Stomach smooth muscle (tissue), 2 donors: ENCODE measurements around the gene CDH23.
"Not testable (repeated sequence)": the region's sequence is repeated elsewhere in the genome, so short reads cannot be mapped to it uniquely, and the experiment has no call there.

ENCODE experiments used
- H3K27ac ChIP-seq: one replicate; pipeline ENCODE4 v1.7.0; 2013; ENCODE audit warnings: mild to moderate bottlenecking, low read length, inconsistent platforms
- H3K27me3 ChIP-seq, 2 donors: one replicate each; pipeline ENCODE4 v1.7.0; 2013; ENCODE audit warnings: low read length in 2 of 2; ENCODE audit not compliant: insufficient read depth in 2 of 2, control insufficient read depth in 1 of 2
- H3K36me3 ChIP-seq, 2 donors: one replicate each; pipeline ENCODE4 v1.7.0; 2013; ENCODE audit warnings: low read length in 2 of 2; ENCODE audit not compliant: control insufficient read depth in 2 of 2, insufficient read depth in 2 of 2
- H3K4me1 ChIP-seq: one replicate; pipeline ENCODE4 v1.7.0; 2013; ENCODE audit warnings: low read length; ENCODE audit not compliant: control insufficient read depth, insufficient read depth
- H3K4me3 ChIP-seq, 2 donors: one replicate each; pipeline ENCODE4 v1.7.0; 2013; ENCODE audit warnings: low read length in 2 of 2
- H3K9ac ChIP-seq, 2 donors: one replicate each; pipeline ENCODE4 v1.7.0; 2013; ENCODE audit warnings: low read length in 2 of 2, mild to moderate bottlenecking in 1 of 2
- H3K9me3 ChIP-seq, 2 donors: one replicate each; pipeline ENCODE4 v1.7.0; 2013; ENCODE audit warnings: low read length in 2 of 2; ENCODE audit not compliant: control insufficient read depth in 2 of 2
- donor health status: healthy.
- donor health status: Pancreatic carcinoma.

CDH23 gene

DNA sequence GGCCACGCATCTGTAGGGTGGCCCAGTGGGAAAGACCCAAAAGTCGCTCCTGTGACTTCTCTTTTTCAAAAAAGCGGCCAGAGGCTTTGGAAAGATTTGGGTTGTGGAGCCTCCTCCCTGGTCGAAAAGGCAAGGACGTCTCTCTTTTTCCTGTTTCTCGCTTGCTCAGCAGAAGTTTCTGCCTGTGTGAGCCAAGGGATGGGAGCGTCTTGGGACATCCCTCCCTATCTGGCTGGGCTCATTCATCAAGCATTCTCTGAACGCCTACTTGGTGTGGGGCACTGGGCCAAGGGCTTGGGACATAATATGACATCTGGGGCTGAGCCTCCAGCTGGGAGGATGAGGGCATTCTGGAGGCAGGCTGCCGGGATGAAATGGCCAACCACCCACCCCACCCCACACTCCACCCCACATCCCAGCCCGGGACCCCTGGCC lies 201.9 kb downstream of the CDH23 start:
- Histone ChIP-seq H3K4me3 (no peak overlapping the region), H3K9me3 (no peaks in the 10 kb centered on the region), H3K27ac (no peak overlapping the region), H3K4me1 (peaks cover 12% of the 10 kb centered on the region), H3K27me3 (no peaks in the 10 kb centered on the region), H3K36me3 (no peaks in the 10 kb centered on the region), H3K9ac (no peak overlapping the region)

DNA sequence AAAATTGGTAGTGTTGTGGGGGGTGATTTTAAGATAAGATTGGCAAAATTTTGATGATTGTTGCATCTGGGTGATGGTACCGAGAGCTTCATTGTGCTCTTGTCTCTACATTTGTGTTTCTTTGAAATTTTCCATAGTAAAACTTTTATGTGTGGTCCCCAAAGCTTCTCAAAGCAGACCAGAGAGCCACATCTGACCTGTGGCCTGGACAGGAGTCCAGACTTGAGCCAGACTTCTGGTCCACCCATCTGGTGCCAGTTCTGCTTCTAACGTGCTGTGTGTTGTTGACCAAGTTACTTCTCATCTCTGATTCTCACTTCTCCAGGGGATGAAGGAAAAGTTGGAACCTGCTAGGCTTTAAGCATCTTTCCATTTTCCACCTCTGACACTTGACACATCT lies 202.8 kb downstream of the CDH23 start:
- no peak overlapping the region for H3K9ac ChIP-seq
- H3K4me3 ChIP-seq, result no peak overlapping the region
- H3K27ac ChIP-seq, result no peak overlapping the region
- no peaks in the 10 kb centered on the region for H3K9me3 ChIP-seq
- peaks cover 12% of the 10 kb centered on the region for H3K4me1 ChIP-seq
- no peaks in the 10 kb centered on the region for H3K36me3 ChIP-seq
- H3K27me3 ChIP-seq, result no peaks in the 10 kb centered on the region

DNA sequence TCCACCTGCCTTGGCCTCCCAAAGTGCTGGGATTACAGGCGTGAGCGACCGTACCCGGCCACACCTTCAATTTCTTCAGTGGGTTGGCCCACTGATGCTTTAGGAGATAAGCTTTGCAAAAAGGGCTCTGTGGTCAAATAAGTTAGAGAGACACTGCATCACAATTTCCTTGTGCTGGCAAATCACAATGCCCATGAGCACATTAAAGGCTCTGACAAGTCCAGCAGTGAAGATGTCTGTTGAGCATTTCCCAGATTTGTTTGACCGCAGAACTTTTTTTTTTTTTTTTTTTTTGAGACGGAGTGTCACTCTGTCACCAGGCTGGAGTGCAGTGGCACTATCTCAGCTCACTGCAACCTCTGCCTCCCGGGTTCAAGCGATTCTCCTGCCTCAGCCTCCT lies 203.5 kb downstream of the CDH23 start:
- not testable (repeated sequence) for H3K27ac ChIP-seq, H3K36me3 ChIP-seq, H3K4me3 ChIP-seq, H3K9ac ChIP-seq, H3K9me3 ChIP-seq, H3K27me3 ChIP-seq
- H3K4me1 ChIP-seq, result peaks cover 12% of the 10 kb centered on the region

DNA sequence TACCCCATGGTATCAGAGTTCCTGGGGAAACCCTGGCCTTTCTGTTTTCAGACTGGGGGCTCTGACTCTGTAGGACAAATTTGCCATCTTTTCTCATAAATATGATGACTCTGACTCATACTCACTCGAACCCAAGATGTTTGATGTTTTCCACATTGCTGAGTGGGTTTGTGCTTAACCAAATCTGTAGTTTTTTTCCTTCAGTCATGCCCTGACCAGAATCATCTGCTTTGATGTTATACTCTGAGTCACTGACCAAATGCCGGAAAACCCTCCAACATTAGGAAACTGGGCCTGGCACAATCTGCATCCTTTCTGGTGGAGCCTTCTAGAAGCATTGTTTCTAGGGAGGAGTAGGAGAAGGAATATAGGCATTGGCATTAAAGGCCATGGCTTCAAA lies 204.1 kb downstream of the CDH23 start:
- H3K27me3 ChIP-seq, result no peaks in the 10 kb centered on the region
- H3K4me3 ChIP-seq, result no peak overlapping the region
- H3K36me3 ChIP-seq, result no peaks in the 10 kb centered on the region
- no peak overlapping the region for H3K27ac ChIP-seq
- H3K4me1 ChIP-seq, result peaks cover 12% of the 10 kb centered on the region
- no peak overlapping the region for H3K9ac ChIP-seq
- H3K9me3 ChIP-seq, result no peaks in the 10 kb centered on the region

DNA sequence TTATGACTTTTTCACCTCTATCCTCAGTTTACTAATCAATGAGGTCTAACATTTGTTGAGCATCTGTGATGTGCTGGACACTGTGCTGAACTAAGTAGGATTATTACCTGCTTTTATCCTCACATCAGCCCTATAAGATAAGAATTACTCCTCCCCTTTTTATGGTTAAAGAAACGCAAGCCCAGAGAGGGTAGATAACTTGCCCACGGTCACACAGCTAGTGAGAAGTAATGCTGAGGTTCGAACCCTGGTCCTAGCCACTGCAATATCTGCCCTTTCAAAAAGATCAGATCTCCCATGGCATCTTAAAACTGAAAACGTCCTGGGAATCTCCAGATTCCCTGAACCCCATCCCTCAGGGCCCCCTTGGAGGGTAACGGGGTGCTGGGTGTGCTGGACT lies 204.6 kb downstream of the CDH23 start:
- no peak overlapping the region for H3K4me3 ChIP-seq
- H3K9ac ChIP-seq, result no peak overlapping the region
- no peaks in the 10 kb centered on the region for H3K36me3 ChIP-seq
- H3K9me3 ChIP-seq, result no peaks in the 10 kb centered on the region
- peaks cover 12% of the 10 kb centered on the region for H3K4me1 ChIP-seq
- H3K27me3 ChIP-seq, result no peaks in the 10 kb centered on the region
- no peak overlapping the region for H3K27ac ChIP-seq

DNA sequence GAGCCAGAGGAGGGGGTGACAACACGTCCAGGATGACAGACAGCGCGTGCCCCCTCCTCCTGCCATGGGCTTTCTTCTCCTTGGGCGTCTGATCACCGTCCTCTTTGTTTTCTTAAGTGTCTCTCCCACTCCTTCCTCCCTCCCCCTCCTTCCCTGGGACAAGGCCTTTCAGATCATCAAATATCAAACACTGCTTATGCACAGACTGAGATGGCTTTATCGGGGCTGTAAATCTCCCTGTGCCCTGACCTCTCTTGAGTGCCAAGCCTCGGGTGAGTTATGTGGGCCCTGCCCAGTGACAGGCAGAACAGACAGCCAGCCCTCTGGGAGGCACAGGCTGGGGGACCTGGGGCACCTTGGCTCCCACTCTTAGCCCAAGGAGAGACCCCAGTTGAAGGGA lies 206.4 kb downstream of the CDH23 start:
- H3K27ac ChIP-seq, result no peak overlapping the region
- no peak overlapping the region for H3K4me3 ChIP-seq
- no peaks in the 10 kb centered on the region for H3K9me3 ChIP-seq

DNA sequence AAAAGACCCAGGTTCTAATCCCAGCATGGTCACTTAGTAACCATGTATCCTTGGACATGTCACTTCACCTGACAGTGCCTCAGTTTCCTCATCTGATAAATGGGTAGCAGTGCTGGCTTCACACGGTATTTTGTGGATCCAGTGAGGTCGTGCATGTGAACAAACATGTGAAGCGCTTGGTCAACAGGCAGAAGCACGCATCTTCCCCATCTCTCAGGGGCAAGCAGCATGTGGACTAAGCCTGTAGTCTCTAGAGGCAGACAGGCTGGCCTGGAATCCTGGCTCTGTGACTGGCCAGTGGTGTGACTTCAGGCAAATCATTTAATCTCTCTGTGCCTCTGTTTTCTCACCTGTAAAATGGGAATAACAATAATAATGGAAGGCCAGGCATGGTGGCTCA lies 207.0 kb downstream of the CDH23 start:
- no peaks in the 10 kb centered on the region for H3K27me3 ChIP-seq
- no peak overlapping the region for H3K9ac ChIP-seq
- H3K27ac ChIP-seq, result no peak overlapping the region
- no peak overlapping the region for H3K4me3 ChIP-seq
- peaks cover under 1% of the 10 kb centered on the region for H3K4me1 ChIP-seq
- no peaks in the 10 kb centered on the region for H3K36me3 ChIP-seq
- no peaks in the 10 kb centered on the region for H3K9me3 ChIP-seq

More for the DNA sequence above, 206.4 kb downstream of the CDH23 start:
- Histone ChIP-seq H3K9ac (no peak overlapping the region), H3K36me3 (no peaks in the 10 kb centered on the region), H3K4me1 (peaks cover 6% of the 10 kb centered on the region), H3K27me3 (no peaks in the 10 kb centered on the region)

DNA sequence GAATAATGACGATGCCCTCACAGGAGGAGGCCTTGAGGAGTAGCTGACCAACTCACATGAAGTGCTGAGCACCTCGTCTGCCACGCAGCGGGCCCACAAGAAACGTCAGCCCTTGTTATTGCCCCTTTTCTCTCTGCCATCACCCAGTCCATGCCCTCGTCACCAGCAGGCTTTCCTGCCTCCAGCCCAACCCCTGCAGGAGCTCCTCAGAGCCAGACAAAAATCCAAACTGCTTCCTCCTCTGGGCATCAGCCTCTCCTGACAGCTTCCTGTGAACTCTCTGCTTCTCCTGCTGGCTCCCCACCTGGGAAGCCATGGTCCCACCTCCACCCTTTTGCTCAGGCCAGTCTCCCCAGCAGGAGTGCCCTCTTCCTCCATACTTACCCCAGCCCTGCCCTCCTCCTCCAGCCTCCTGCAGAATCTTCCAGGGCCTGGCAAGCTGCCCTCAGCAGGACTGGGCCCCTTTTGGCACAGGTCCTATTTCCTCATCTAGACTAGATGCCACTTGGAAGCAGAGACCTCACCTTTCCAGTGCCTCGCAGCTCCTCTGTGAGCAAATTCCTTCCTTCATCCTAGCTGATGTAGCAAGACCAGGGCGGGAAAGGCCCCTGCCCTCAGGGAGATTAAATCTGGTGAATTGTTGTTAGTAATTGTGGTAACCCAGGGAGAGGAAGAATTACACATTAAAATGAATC lies 207.8 kb downstream of the CDH23 start:
- Histone ChIP-seq H3K9me3 (no peaks in the 10 kb centered on the region), H3K27me3 (peaks cover 0 to 3% of the 10 kb centered on the region in 2 donors), H3K4me3 (no peak overlapping the region), H3K4me1 (no peaks in the 10 kb centered on the region), H3K9ac (no peak overlapping the region), H3K36me3 (no peaks in the 10 kb centered on the region), H3K27ac (no peak overlapping the region)

DNA sequence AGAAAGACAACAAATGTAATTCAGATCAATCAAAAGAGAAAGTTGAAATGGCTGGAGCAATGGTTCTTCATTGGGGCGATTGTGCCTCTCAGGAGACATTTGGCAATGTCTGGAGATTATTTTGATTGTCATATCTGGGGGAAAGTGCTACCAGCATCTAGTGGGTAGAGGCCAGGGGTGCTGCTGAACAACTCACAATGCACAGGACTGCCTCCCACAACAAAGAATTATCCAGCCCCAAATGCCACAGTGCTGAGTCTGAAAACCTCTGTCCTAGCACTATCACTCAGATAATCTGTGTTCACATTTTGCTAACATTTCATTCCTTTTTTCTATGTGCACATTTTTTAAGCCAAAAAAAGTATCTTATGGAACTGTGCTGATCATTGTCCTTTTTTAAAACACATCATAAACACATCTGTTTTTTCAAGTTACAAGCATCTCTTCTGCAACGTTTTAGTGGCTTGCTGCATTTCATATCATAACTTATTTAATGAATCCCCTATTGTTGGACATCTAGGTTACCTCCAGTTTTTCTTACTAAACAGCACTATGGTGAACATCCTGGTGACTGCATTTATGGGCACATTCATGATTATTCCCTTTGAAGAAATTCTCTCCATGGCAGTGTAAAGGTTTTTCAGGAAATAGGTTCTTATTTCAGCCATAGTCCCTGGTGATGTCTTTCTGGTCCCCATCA lies 208.7 kb downstream of the CDH23 start:
- H3K4me3 ChIP-seq, result no peak overlapping the region
- H3K4me1 ChIP-seq, result no peaks in the 10 kb centered on the region
- no peak overlapping the region for H3K27ac ChIP-seq
- no peak overlapping the region for H3K9ac ChIP-seq
- H3K27me3 ChIP-seq, result peaks cover 0 to 5% of the 10 kb centered on the region in 2 donors
- H3K9me3 ChIP-seq, result no peaks in the 10 kb centered on the region
- no peaks in the 10 kb centered on the region for H3K36me3 ChIP-seq

DNA sequence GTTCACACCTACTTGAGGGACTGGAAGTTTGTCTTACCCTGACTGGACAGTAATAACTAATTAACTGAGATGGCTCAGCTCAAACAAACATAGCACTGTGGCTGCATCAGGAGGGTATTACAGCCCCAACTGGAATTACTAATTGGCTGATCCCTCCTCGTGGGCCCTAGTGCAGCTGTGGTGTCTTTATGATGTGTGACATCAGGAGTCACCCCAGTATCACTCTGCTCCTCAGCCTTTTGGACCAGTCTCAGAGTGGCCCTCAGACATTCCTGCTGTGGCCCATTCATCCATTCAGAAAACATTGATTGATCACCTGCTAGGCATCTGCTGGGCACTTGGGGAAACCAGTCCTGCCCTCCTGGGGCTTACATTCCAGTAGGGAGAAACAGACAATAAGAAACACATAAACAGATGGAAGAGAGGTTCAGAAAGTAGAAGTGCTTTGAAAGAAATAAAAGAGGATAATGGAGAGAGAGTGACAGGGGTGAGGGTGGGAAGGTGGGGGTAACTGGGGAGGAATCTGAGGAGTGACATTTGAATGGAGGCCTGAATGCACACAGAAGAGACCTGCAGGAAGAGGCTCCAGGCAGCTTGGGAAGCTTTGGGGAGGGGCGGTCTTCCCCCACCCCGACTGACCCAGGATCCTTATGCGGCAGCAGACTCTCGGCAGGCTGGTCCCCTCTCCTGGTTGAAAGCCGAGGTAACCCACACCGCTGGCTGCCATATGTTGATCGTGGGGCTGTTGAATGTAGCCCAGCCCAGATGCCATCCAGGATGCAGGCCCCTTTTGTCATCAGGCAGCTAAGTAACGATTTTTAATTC lies 209.7 kb downstream of the CDH23 start:
- H3K4me3 ChIP-seq, result no peak overlapping the region
- no peaks in the 10 kb centered on the region for H3K36me3 ChIP-seq
- H3K9ac ChIP-seq, result no peak overlapping the region
- no peaks in the 10 kb centered on the region for H3K4me1 ChIP-seq
- no peaks in the 10 kb centered on the region for H3K9me3 ChIP-seq
- peaks cover 0 to 5% of the 10 kb centered on the region in 2 donors for H3K27me3 ChIP-seq
- no peak overlapping the region for H3K27ac ChIP-seq
